GM12891 (cell line): ENCODE data around the gene DLGAP1.

Experiments
- PAX5 ChIP-seq: IDR thresholded peaks from 2 replicates; pipeline ENCODE4 v1.6.1; 2011; ENCODE audit warnings: low read length, moderate library complexity, mild to moderate bottlenecking; ENCODE audit not compliant: insufficient read depth, severe bottlenecking
- POLR2A ChIP-seq: IDR thresholded peaks from 2 replicates; pipeline ENCODE4 v1.6.1; 2011; ENCODE audit warnings: low read depth, low read length, control low read depth
- POLR2AphosphoS5 ChIP-seq: IDR thresholded peaks from 2 replicates; pipeline ENCODE4 v1.6.1; 2011; ENCODE audit warnings: low read depth, low read length, control low read depth
- SPI1 ChIP-seq: IDR thresholded peaks from 2 replicates; pipeline ENCODE4 v1.6.1; 2011; ENCODE audit warnings: low read depth, low read length, control low read depth
- TAF1 ChIP-seq: IDR thresholded peaks from 2 replicates; pipeline ENCODE4 v1.6.1; 2011; ENCODE audit warnings: low read depth, low read length, control low read depth

DNA sequence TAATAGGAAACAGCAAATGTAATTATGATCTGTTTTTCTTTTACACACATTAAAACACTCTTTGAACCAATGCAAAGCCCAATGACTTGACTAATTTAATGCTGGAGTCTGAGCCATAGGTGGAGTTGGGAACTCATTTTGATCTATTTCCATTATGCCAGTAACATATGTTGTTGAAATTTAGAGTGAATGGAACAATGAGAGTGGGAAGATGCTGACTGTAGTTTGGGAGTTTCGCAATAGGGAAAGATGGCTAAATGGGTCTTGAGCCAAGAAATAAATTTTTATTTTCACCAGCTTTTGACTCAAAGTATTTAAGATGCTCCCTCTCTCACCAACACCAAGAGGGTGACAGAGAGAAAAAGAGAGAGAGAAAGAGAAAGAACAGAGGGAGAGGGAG, 246.7 kb downstream of the DLGAP1 start:
- no peak for TF ChIP-seq POLR2A
- TF ChIP-seq TAF1 = no peak
- no peak for TF ChIP-seq POLR2AphosphoS5
- no peak for TF ChIP-seq SPI1
- no peak for TF ChIP-seq PAX5
